ENCODE data around the gene ZBP1. TPM values are rescaled to one million over a fixed set of nuclear protein-coding genes. Genes with fewer than 3 reads are reported as not detected.

ZBP1 gene
- polyA plus RNA-seq, 4 donors = 0.37 to 2.7 (median 1.6) TPM

DNA sequence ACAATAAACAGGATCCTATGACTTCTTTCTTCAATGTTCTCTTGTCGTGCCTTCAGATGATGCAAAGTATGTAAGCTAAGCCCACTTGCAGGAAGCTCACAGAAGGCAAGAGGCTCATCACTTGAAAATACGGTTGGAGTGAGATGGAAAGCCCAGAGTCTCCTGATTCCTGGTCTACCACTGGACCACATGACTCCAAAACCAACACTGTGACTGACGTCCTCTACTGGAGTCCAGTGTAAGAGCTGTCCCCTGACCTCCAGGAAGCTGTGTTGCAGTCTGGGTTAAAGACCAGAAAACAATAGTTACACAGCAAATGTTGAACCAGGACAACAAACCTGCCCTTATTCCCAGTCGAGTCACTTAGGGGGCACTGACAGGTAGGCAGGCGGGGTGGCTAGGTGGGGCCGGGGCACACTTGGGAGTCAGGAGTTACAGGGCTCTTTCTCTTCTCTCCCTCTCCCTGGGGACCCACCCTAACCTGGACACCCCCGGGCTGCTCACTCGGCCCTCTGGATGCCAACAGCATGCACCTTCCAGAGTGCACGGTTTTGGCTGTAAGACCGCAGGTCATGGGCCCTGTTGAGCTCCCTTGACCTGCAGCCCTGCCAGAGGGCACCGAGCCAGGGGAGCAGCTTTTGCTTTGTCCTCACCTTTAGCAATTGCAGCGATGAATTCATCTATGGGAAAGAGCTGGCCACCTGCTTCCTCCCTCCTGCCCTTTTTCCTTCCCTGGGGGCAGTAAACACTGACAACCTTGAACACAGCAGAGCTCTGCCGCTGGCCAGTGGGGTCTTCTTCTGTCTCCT is 51.9 kb downstream of the ZBP1 start:
- FAIRE-seq = no peak
- H3K9me3 ChIP-seq (ENCODE audit: control insufficient read depth in 2 of 2, insufficient read depth in 1 of 2, low read depth in 1 of 2, low read length in 1 of 2) = peaks cover 0 to 10% of the 10 kb centered on the region in 2 donors
- H3K27ac ChIP-seq (ENCODE audit: low read depth in 1 of 3, low read length in 2 of 3) = peak overlapping the region in 1 of 3 donors; percentile 41
- 56 to 72% (median 66%) methylated on average over 13 of the region's 13 CpGs for WGBS, 3 donors
- H3K27me3 ChIP-seq (ENCODE audit: control insufficient read depth in 3 of 3, insufficient read depth in 3 of 3, low read length in 3 of 3) = no peaks in the 10 kb centered on the region
- H3K36me3 ChIP-seq (ENCODE audit: control insufficient read depth in 3 of 3, insufficient read depth in 2 of 3, low read depth in 1 of 3, low read length in 3 of 3) = peaks cover 0 to 20% (median 18%) of the 10 kb centered on the region in 3 donors
- peaks cover 0 to 36% (median 0%) of the 10 kb centered on the region in 3 donors for H3K4me1 ChIP-seq (ENCODE audit: control insufficient read depth in 3 of 3, insufficient read depth in 2 of 3, low read depth in 1 of 3, low read length in 2 of 3)
- no peak overlapping the region for H3K4me3 ChIP-seq (ENCODE audit: low read depth in 1 of 3, low read length in 3 of 3)
- DNase-seq = no peak

DNA sequence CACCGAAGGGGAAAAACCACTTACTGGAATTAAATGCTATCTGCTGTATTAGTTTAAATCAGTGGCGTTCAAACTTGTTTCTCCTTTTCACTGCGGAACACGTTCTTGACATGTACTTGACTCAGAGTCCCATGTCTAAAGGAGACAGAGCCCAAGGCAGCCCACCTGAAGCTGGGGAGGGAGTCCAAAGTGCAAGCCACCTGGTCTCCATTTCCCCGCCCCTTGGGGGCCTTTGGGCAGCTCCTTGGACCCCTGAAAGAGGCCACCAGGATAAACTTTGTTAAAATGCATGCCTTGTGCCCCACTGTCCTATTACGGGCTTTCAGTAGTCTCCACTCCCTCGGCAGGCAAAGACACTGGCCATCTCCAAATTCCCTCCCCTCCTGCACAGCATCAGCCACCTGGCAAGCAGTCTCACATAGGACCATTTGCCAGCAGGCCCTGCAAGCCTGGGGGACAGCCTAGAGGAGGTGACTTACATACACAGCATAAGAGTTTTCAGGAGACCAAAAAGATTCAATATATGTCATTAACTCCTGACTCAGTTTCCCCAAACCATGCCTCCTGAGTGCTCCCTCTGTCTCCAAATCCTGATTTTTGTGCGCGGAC is 52.7 kb downstream of the ZBP1 start:
- H3K27me3 ChIP-seq (ENCODE audit: control insufficient read depth in 3 of 3, insufficient read depth in 3 of 3, low read length in 3 of 3) = no peaks in the 10 kb centered on the region
- peaks cover 0 to 27% (median 22%) of the 10 kb centered on the region in 3 donors for H3K36me3 ChIP-seq (ENCODE audit: control insufficient read depth in 3 of 3, insufficient read depth in 2 of 3, low read depth in 1 of 3, low read length in 3 of 3)
- peak overlapping the region in 2 of 3 donors; percentile 32 to 37 for H3K27ac ChIP-seq (ENCODE audit: low read depth in 1 of 3, low read length in 2 of 3)
- peaks cover 0 to 17% of the 10 kb centered on the region in 2 donors for H3K9me3 ChIP-seq (ENCODE audit: control insufficient read depth in 2 of 2, insufficient read depth in 1 of 2, low read depth in 1 of 2, low read length in 1 of 2)
- no peak overlapping the region for H3K4me3 ChIP-seq (ENCODE audit: low read depth in 1 of 3, low read length in 3 of 3)
- DNase-seq = peak in 1 of 2 donors; percentile 62
- WGBS, 3 donors = 75 to 81% (median 76%) methylated on average over 9 of the region's 9 CpGs
- FAIRE-seq = no peak
- H3K4me1 ChIP-seq (ENCODE audit: control insufficient read depth in 3 of 3, insufficient read depth in 2 of 3, low read depth in 1 of 3, low read length in 2 of 3) = peaks cover 0 to 36% (median 0%) of the 10 kb centered on the region in 3 donors

DNA sequence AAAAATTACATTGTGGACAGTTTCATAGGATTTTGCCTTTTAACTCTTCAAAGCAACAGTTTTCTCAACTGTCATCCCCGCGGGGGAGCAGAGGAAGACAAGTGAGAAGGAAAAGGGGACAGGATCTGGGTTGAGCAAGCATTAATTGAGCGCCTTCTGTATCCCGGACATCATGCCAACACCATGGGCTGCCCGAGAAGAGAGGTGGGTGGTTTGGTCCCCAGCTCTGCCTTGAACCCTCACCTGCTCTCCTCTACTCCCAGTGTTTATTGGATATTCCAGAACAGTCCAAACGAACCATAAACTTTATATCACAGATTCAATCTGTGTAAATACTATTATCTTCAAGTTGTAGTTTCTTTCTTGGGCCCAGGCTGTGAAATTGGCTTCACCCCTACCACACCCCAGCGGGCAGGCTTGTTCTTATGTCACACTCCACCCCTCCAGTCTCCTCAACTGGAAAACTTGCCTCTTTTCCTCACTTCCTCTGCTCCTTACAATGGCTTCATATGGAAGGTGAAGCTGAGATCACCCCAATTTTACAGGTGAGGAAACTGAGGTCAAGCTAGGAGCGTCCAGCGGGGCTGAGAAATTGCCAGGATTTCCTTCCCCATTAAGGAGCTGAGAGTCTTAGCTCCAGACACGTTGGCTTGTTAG is 53.3 kb downstream of the ZBP1 start:
- peaks cover 0 to 32% (median 25%) of the 10 kb centered on the region in 3 donors for H3K36me3 ChIP-seq (ENCODE audit: control insufficient read depth in 3 of 3, insufficient read depth in 2 of 3, low read depth in 1 of 3, low read length in 3 of 3)
- WGBS, 3 donors = 65 to 72% (median 67%) methylated on average over 10 of the region's 10 CpGs
- FAIRE-seq (no peak), DNase-seq (no peak)
- no peak overlapping the region for H3K4me3 ChIP-seq (ENCODE audit: low read depth in 1 of 3, low read length in 3 of 3)
- H3K27ac ChIP-seq (ENCODE audit: low read depth in 1 of 3, low read length in 2 of 3) = peak overlapping the region in 2 of 3 donors; percentile 32 to 37
- peaks cover 0 to 30% (median 0%) of the 10 kb centered on the region in 3 donors for H3K4me1 ChIP-seq (ENCODE audit: control insufficient read depth in 3 of 3, insufficient read depth in 2 of 3, low read depth in 1 of 3, low read length in 2 of 3)
- peaks cover 0 to 24% of the 10 kb centered on the region in 2 donors for H3K9me3 ChIP-seq (ENCODE audit: control insufficient read depth in 2 of 2, insufficient read depth in 1 of 2, low read depth in 1 of 2, low read length in 1 of 2)
- H3K27me3 ChIP-seq (ENCODE audit: control insufficient read depth in 3 of 3, insufficient read depth in 3 of 3, low read length in 3 of 3) = no peaks in the 10 kb centered on the region

DNA sequence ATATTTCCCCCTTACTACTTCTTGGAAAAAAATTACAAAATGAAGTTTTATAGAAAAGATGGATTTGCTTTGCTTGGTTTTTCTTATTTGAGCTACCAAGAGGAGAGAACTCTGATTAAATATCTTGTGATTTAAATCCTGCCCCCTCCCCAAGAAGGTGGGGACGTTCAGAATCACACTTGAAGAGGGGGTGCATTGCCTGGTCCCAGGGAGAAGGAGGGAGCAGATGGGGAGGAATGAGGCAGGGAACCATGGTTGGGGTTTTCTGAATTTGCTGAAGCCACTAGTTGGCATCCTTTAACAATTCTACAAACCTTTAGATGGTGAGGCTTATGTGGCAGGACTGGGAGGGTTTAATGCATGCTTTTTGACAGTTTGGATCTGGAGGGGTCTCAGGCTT is 53.8 kb downstream of the ZBP1 start:
- peak overlapping the region in 1 of 3 donors; percentile 7 for H3K27ac ChIP-seq (ENCODE audit: low read depth in 1 of 3, low read length in 2 of 3)
- no peaks in the 10 kb centered on the region for H3K27me3 ChIP-seq (ENCODE audit: control insufficient read depth in 3 of 3, insufficient read depth in 3 of 3, low read length in 3 of 3)
- peaks cover 0 to 35% (median 29%) of the 10 kb centered on the region in 3 donors for H3K36me3 ChIP-seq (ENCODE audit: control insufficient read depth in 3 of 3, insufficient read depth in 2 of 3, low read depth in 1 of 3, low read length in 3 of 3)
- WGBS, 3 donors = 18 to 25% (median 22%) methylated on average over 1 of the region's 1 CpG
- no peak overlapping the region for H3K4me3 ChIP-seq (ENCODE audit: low read depth in 1 of 3, low read length in 3 of 3)
- peaks cover 0 to 28% (median 0%) of the 10 kb centered on the region in 3 donors for H3K4me1 ChIP-seq (ENCODE audit: control insufficient read depth in 3 of 3, insufficient read depth in 2 of 3, low read depth in 1 of 3, low read length in 2 of 3)
- H3K9me3 ChIP-seq (ENCODE audit: control insufficient read depth in 2 of 2, insufficient read depth in 1 of 2, low read depth in 1 of 2, low read length in 1 of 2) = peaks cover 0 to 29% of the 10 kb centered on the region in 2 donors
- DNase-seq (no peak), FAIRE-seq (no peak)

DNA sequence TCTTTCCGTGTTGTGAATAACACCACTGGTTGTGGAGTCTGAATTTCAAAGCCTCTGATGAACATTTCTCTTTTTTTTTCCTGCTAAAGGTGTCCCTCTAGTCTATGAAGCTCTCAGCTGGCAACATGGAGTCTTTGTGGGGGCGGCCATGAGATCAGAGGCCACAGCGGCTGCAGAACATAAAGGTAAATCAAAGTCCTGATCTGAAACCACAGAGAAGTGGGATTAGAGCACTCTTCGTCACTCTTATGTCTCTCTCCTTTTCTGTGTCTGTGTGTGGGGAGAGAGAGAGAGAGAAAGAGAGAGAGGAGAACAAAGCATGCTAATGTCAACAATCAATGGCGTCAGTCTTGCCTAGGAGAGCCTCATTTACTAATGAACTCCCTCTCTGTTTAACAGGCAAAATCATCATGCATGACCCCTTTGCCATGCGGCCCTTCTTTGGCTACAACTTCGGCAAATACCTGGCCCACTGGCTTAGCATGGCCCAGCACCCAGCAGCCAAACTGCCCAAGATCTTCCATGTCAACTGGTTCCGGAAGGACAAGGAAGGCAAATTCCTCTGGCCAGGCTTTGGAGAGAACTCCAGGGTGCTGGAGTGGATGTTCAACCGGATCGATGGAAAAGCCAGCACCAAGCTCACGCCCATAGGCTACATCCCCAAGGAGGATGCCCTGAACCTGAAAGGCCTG is 55.1 kb downstream of the ZBP1 start:
- FAIRE-seq = no peak
- Histone ChIP-seq H3K27ac (ENCODE audit: low read depth in 1 of 3, low read length in 2 of 3) (peak overlapping the region in 1 of 3 donors; percentile 66), H3K9me3 (ENCODE audit: control insufficient read depth in 2 of 2, insufficient read depth in 1 of 2, low read depth in 1 of 2, low read length in 1 of 2) (peaks cover 0 to 40% of the 10 kb centered on the region in 2 donors), H3K36me3 (ENCODE audit: control insufficient read depth in 3 of 3, insufficient read depth in 2 of 3, low read depth in 1 of 3, low read length in 3 of 3) (peaks cover 0 to 35% (median 29%) of the 10 kb centered on the region in 3 donors), H3K4me1 (ENCODE audit: control insufficient read depth in 3 of 3, insufficient read depth in 2 of 3, low read depth in 1 of 3, low read length in 2 of 3) (peaks cover 0 to 28% (median 3%) of the 10 kb centered on the region in 3 donors), H3K4me3 (ENCODE audit: low read depth in 1 of 3, low read length in 3 of 3) (peak overlapping the region in 1 of 3 donors; percentile 69), H3K27me3 (ENCODE audit: control insufficient read depth in 3 of 3, insufficient read depth in 3 of 3, low read length in 3 of 3) (no peaks in the 10 kb centered on the region)
- no peak for DNase-seq
- WGBS, 3 donors = 85 to 92% (median 89%) methylated on average over 11 of the region's 11 CpGs

DNA sequence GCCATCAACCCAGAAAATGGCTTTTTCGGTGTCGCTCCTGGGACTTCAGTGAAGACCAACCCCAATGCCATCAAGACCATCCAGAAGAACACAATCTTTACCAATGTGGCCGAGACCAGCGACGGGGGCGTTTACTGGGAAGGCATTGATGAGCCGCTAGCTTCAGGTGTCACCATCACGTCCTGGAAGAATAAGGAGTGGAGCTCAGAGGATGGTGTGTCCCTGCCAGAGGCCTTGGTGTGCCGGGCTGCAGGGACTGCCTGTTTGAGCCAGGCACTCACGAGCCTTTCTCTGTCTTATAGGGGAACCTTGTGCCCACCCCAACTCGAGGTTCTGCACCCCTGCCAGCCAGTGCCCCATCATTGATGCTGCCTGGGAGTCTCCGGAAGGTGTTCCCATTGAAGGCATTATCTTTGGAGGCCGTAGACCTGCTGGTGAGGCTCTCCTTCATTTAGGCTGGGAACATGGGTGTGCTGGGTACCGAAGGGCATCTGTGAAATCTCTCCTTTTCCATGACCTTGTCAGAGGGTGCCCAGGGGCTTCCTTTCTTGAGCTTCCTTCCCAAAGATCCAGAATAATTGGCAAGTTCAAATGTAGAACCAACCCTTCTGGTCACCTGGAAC is 55.9 kb downstream of the ZBP1 start:
- Histone ChIP-seq H3K36me3 (ENCODE audit: control insufficient read depth in 3 of 3, insufficient read depth in 2 of 3, low read depth in 1 of 3, low read length in 3 of 3) (peaks cover 0 to 35% (median 29%) of the 10 kb centered on the region in 3 donors), H3K4me3 (ENCODE audit: low read depth in 1 of 3, low read length in 3 of 3) (peak overlapping the region in 1 of 3 donors; percentile 69), H3K9me3 (ENCODE audit: control insufficient read depth in 2 of 2, insufficient read depth in 1 of 2, low read depth in 1 of 2, low read length in 1 of 2) (peaks cover 0 to 42% of the 10 kb centered on the region in 2 donors), H3K27ac (ENCODE audit: low read depth in 1 of 3, low read length in 2 of 3) (peak overlapping the region in 1 of 3 donors; percentile 58), H3K27me3 (ENCODE audit: control insufficient read depth in 3 of 3, insufficient read depth in 3 of 3, low read length in 3 of 3) (no peaks in the 10 kb centered on the region), H3K4me1 (ENCODE audit: control insufficient read depth in 3 of 3, insufficient read depth in 2 of 3, low read depth in 1 of 3, low read length in 2 of 3) (peaks cover 0 to 33% (median 8%) of the 10 kb centered on the region in 3 donors)
- FAIRE-seq = no peak
- peak in 1 of 2 donors; percentile 33 for DNase-seq
- 84 to 93% (median 91%) methylated on average over 14 of the region's 14 CpGs for WGBS, 3 donors

DNA sequence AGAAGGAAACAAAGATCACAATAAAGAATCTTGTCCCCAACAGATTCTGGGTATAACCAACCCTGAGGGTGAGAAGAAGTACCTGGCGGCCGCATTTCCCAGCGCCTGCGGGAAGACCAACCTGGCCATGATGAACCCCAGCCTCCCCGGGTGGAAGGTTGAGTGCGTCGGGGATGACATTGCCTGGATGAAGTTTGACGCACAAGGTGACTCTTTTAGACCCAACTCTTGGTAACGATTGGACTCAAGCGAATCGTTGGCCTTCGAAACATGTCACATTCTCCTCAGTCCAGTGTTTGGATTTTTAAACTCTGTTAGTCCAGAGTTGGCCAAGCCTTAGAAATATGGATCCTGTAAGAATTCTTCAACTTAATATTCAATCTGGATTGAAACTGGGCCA is 56.7 kb downstream of the ZBP1 start:
- FAIRE-seq (no peak), DNase-seq (peak in 1 of 2 donors; percentile 45)
- 94 to 99% (median 97%) methylated on average over 12 of the region's 12 CpGs for WGBS, 3 donors
- H3K4me1 ChIP-seq (ENCODE audit: control insufficient read depth in 3 of 3, insufficient read depth in 2 of 3, low read depth in 1 of 3, low read length in 2 of 3) = peaks cover 0 to 40% (median 10%) of the 10 kb centered on the region in 3 donors
- H3K27me3 ChIP-seq (ENCODE audit: control insufficient read depth in 3 of 3, insufficient read depth in 3 of 3, low read length in 3 of 3) = no peaks in the 10 kb centered on the region
- H3K9me3 ChIP-seq (ENCODE audit: control insufficient read depth in 2 of 2, insufficient read depth in 1 of 2, low read depth in 1 of 2, low read length in 1 of 2) = peaks cover 0 to 42% of the 10 kb centered on the region in 2 donors
- H3K4me3 ChIP-seq (ENCODE audit: low read depth in 1 of 3, low read length in 3 of 3) = peak overlapping the region in 1 of 3 donors; percentile 69
- peak overlapping the region in 1 of 3 donors; percentile 77 for H3K27ac ChIP-seq (ENCODE audit: low read depth in 1 of 3, low read length in 2 of 3)
- H3K36me3 ChIP-seq (ENCODE audit: control insufficient read depth in 3 of 3, insufficient read depth in 2 of 3, low read depth in 1 of 3, low read length in 3 of 3) = peaks cover 0 to 35% (median 29%) of the 10 kb centered on the region in 3 donors
